ENCODE results near the gene FAM193A. TPM values are rescaled to one million over a fixed set of nuclear protein-coding genes. Genes with fewer than 3 reads are reported as not detected.

FAM193A gene
- total RNA-seq, 4 donors from 2014 or later = 27.7 to 40.4 (median 31.1) TPM

DNA sequence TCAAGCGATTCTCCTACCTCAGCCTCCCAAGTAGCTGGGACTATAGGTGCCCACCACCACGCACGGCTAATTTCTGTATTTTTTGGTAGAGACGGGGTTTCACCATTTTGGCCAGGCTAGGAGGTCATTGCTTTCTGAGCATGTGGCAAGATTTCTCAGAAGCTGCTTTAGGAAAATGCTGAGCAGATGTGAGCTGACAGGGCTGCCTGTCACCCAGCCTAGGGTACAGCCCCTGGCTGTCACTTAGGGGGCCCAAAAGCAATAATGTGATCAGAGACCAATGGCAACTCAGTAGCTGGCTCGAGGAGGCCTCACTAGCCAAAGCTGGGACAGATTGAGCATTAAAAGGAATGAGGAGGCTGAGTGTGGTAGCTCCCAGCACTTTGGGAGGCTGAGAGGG lies 154.9 kb downstream of the FAM193A start:
- intact Hi-C loops (cut with DNase I; ENCODE audit: low total_unique reads) = no loop called here
- in situ Hi-C loops (cut with MboI; ENCODE audit: low pct_ligation_motif_present in 1 of 4, low pct_unique_long_range_greater_than_20kb in 1 of 4, low sequenced_read_pairs in 3 of 4) = no loop called here

DNA sequence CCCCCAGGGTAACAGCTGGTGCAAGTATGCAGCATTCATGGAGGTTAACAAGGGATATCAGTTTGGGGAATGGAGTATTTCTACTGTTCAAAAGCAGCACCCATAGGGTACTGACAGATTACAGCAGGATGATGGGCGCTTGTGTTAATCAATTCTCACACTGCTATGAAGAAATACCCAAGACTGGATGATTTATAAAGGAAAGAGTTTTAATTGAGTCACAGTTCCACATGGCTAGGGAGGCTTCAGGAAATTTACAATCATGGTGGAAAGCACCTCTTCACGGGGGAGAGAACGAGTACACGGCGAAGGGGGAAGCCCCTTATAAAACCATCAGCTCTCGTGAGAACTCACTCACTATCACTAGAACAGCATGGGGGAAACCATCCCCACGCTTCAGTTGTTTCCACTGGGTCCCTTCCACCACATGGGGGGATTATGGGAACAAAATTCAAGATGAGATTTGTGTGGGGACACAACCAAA lies 155.5 kb downstream of the FAM193A start:
- WGBS, 2 donors (ENCODE audit: low coverage in 1 of 2) = 70% methylated on average over 7 of the region's 7 CpGs; no CpG with 5 or more reads in 1 of the 2 donors
- Histone ChIP-seq H3K27me3 (no peaks in the 10 kb centered on the region), H3K36me3 (peaks cover 0 to 50% (median 24%) of the 10 kb centered on the region in 4 donors), H3K4me3 (no peak overlapping the region), H3K9me3 (no peaks in the 10 kb centered on the region), H3K4me1 (no peaks in the 10 kb centered on the region), H3K27ac (no peak overlapping the region)
- TF ChIP-seq, protein P1, sequence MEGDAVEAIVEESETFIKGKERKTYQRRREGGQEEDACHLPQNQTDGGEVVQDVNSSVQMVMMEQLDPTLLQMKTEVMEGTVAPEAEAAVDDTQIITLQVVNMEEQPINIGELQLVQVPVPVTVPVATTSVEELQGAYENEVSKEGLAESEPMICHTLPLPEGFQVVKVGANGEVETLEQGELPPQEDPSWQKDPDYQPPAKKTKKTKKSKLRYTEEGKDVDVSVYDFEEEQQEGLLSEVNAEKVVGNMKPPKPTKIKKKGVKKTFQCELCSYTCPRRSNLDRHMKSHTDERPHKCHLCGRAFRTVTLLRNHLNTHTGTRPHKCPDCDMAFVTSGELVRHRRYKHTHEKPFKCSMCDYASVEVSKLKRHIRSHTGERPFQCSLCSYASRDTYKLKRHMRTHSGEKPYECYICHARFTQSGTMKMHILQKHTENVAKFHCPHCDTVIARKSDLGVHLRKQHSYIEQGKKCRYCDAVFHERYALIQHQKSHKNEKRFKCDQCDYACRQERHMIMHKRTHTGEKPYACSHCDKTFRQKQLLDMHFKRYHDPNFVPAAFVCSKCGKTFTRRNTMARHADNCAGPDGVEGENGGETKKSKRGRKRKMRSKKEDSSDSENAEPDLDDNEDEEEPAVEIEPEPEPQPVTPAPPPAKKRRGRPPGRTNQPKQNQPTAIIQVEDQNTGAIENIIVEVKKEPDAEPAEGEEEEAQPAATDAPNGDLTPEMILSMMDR (IDR thresholded peaks at IDR 0.05) = no peak
- no peak for TF ChIP-seq POLR2AphosphoS5 (IDR thresholded peaks at IDR 0.05)
- TF ChIP-seq POLR2A (IDR thresholded peaks at IDR 0.05) = no peak
- no peak for TF ChIP-seq EP300 (IDR thresholded peaks at IDR 0.05; ENCODE audit: low read depth)
- in situ Hi-C loops (cut with MboI; ENCODE audit: low pct_ligation_motif_present in 1 of 4, low pct_unique_long_range_greater_than_20kb in 1 of 4, low sequenced_read_pairs in 3 of 4) (no loop called here), intact Hi-C loops (cut with DNase I; ENCODE audit: low total_unique reads) (no loop called here)
- DNase-seq = no peak

More for the DNA sequence above, 154.9 kb downstream of the FAM193A start:
- H3K9me3 ChIP-seq = no peaks in the 10 kb centered on the region
- no peak overlapping the region for H3K27ac ChIP-seq
- WGBS, 2 donors (ENCODE audit: low coverage in 1 of 2) = 93 to 94% methylated on average over 2 to 5 of the region's 5 CpGs
- H3K27me3 ChIP-seq = no peaks in the 10 kb centered on the region
- TF ChIP-seq EP300 (IDR thresholded peaks at IDR 0.05; ENCODE audit: low read depth) (no peak), POLR2AphosphoS5 (IDR thresholded peaks at IDR 0.05) (no peak), POLR2A (IDR thresholded peaks at IDR 0.05) (no peak)
- TF ChIP-seq, protein P1 (IDR thresholded peaks at IDR 0.05) = no peak
- no peak overlapping the region for H3K4me3 ChIP-seq
- peaks cover 0 to 45% (median 21%) of the 10 kb centered on the region in 4 donors for H3K36me3 ChIP-seq
- DNase-seq = no peak
- no peaks in the 10 kb centered on the region for H3K4me1 ChIP-seq

DNA sequence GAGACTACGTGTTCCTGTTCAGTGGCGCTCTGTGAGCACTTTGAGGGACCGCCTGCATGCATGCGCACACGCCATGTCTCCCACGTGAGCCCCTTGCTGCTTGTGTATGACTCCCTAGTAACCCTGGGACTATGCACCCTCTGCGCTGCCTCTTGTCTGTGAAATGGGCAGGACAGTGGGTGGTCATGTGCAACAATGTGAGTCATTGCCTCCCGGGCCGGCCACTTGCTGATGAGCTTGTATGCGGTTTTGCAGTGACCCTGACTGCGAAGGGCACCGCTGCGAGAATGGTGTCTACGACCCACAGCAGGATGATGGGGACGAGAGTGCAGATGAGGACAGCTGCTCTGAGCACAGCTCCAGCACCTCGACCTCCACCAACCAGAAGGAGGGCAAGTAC lies 158.2 kb downstream of the FAM193A start:
- no peaks in the 10 kb centered on the region for H3K27me3 ChIP-seq
- no peak for TF ChIP-seq EP300 (IDR thresholded peaks at IDR 0.05; ENCODE audit: low read depth)
- no peak overlapping the region for H3K27ac ChIP-seq
- no peak for DNase-seq
- H3K4me3 ChIP-seq = no peak overlapping the region
- in situ Hi-C loops (cut with MboI; ENCODE audit: low pct_ligation_motif_present in 1 of 4, low pct_unique_long_range_greater_than_20kb in 1 of 4, low sequenced_read_pairs in 3 of 4) = no loop called here
- H3K4me1 ChIP-seq = no peaks in the 10 kb centered on the region
- peaks cover 0 to 71% (median 31%) of the 10 kb centered on the region in 4 donors for H3K36me3 ChIP-seq
- no peaks in the 10 kb centered on the region for H3K9me3 ChIP-seq
- intact Hi-C loops (cut with DNase I; ENCODE audit: low total_unique reads) = no loop called here
- 92% methylated on average over 16 of the region's 16 CpGs; no CpG with 5 or more reads in 1 of the 2 donors for WGBS, 2 donors (ENCODE audit: low coverage in 1 of 2)

DNA sequence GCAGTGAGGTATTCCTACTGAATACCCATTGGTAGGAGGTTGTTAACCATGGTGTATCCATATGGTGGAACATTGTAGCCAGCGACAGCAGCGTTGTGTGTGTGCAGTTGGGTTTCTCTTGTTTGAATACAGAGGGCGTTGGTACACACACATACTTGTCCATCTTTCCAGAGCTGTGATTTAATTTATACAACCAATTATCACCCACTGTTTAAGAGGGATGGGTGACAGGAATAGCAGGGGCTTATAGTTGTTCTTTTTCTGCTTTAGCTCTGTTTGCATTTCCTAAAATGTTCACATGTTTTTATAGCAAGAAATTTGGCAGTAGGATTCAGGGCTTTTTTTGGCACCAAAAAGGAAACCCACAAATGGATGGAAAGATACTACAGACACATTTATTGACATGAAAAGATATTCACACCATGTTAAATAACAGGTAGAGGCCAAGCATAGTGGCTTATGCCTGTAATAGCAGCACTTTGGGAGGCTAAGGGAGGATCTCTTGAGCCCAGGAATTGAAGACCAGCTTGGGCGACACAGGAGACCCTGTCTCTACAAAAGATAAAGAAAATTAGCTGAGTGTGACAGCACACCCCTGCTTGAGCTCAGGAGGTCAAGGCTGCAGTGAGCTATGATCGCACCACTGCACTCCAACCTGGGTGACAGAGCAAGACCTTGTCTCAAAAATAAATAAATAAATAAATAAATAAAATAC lies 159.1 kb downstream of the FAM193A start:
- in situ Hi-C loops (cut with MboI; ENCODE audit: low pct_ligation_motif_present in 1 of 4, low pct_unique_long_range_greater_than_20kb in 1 of 4, low sequenced_read_pairs in 3 of 4) (no loop called here), intact Hi-C loops (cut with DNase I; ENCODE audit: low total_unique reads) (no loop called here)
- no peaks in the 10 kb centered on the region for H3K27me3 ChIP-seq
- TF ChIP-seq, protein P1 (IDR thresholded peaks at IDR 0.05) = no peak
- TF ChIP-seq POLR2AphosphoS5 (IDR thresholded peaks at IDR 0.05) (no peak), POLR2A (IDR thresholded peaks at IDR 0.05) (no peak), EP300 (IDR thresholded peaks at IDR 0.05; ENCODE audit: low read depth) (no peak)
- no peaks in the 10 kb centered on the region for H3K4me1 ChIP-seq
- no peaks in the 10 kb centered on the region for H3K9me3 ChIP-seq
- WGBS, 2 donors (ENCODE audit: low coverage in 1 of 2) = 89 to 91% methylated on average over 4 to 5 of the region's 5 CpGs
- DNase-seq = no peak
- no peak overlapping the region for H3K4me3 ChIP-seq
- peaks cover 0 to 72% (median 34%) of the 10 kb centered on the region in 4 donors for H3K36me3 ChIP-seq
- H3K27ac ChIP-seq = no peak overlapping the region

All from transverse colon (tissue), 4 donors.